Measurements from ENCODE around the gene QKI.
"Not testable (repeated sequence)": the region's sequence is repeated elsewhere in the genome, so short reads cannot be mapped to it uniquely, and the experiment has no call there.

The QKI gene

DNA sequence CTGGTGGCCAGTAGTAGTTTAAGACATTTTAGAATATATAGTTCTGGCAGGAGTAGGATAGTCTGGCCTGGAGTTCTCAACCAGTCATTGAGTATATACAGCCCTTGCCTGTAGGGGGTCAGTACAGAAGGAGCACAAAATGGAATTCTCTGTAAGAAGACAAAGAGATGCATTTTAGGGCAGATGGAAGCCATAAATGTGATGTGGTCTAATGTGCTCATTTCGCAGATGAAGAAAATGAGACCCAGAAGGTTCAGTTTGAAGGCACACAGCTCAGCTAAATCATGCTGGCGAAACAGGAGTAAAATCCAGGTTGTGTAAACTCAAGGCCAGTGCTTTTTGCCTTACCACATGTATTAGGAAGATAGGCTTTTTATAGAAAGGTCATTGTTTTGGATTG, 29.6 kb downstream of the QKI start:
- DNase-seq = no peak

DNA sequence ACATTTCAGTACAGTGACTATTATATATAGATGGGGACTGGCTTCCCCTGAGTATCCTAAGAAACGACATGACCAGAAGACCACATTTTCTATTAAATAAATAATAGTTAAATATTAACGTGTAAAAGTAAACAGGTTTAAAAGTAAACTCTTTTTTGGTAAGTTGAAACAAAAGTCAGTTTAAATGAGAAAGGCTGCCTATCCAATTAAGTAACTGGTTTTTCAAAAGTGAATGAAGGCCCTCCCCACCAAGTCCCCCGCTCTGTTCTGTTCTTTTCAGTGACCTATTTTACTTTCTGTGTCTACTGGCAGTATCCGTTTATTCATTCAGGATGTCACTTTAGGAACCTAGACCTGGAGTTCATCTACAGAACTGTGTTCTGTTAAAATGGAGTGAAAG, 32.0 kb downstream of the QKI start:
- no peak for DNase-seq

- no peak for DNase-seq
Observed at GRCh38 chr6:163449076-163449475, 34.6 kb downstream of the QKI start.

- no peak for DNase-seq
Observed at GRCh38 chr6:163454425-163454824, 39.9 kb downstream of the QKI start.

DNA sequence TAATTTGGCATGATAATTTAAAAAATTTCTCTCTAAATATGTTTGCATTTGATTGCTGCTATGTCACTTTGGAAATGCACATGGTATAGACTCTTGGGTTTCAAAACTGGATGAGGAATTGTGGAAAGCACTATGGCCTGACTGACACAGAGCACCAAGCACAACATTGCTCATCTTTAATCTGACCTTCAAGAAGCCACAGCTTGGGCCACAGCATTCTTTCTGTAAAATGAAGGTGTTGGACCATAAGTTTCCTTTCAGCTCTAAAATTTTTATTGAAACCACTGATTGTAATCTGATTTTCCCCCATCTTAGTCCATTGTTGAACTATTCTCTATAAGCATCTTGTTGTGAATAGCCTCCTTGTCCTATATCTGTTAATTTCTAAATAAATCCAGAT, 41.0 kb downstream of the QKI start:
- DNase-seq = no peak

DNA sequence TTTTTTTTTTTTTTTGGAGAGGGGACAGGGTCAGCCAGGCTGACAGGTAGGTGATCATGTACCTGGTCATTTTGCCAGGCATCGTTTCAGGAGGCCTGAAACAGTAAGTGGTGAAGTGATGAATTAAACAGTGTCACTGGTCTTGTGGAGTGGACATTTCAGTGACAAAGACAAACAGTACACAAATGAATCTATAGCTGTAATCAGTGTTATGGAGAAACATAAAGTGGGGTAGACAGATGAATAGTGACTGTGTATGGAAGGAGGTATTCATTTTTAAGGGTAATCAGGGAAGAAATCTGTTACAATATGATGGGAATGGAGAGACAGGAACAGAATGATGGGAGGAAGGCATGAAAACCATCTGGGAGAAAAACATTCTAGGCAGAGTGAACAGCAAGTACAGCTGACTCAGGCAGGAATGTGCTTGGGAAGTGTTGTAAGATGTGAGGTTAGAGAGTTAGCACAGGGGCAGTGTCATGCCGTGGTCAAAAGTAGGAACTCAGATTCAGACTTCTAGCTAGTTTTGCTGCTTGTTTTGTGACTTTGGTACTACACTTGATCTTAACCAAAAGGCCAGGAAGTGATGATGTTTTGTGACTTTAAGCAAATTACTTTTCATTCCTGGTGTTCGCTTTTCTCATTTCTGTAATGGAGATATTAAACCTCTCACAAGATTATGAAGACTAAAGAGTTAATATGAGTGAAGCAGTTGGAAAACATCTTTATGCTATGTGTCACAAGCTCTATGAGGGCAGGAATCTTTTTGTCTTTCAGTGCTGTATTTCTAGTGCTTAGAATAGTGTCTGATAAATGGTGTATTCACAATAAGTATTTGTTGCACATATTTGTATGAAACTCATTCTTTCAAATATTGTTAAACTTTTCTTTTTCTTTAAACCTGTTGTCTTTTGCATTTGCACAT, 43.4 kb downstream of the QKI start:
- DNase-seq = no peak

DNA sequence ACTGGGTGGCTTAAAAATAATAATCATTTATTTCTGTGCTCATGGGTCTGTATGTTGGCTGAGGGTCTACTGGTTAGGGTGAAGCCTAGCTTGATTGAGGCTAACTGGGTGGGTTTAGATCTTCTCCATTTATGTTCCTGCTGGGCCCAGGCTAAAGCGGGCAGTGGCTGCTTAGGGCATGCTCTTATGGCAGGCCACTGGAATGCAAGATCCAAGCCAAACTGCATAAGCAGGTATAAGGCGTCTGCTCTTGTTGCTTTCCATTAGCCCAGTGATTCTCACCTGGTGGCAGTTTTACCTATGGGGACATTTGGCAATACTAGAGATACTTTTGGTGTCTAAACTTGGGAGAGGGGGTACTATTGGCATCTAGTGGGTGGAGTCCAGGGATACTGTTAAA, 44.5 kb downstream of the QKI start:
- DNase-seq = no peak

- no peak for DNase-seq
Observed at GRCh38 chr6:163459536-163459935, 45.0 kb downstream of the QKI start.

DNA sequence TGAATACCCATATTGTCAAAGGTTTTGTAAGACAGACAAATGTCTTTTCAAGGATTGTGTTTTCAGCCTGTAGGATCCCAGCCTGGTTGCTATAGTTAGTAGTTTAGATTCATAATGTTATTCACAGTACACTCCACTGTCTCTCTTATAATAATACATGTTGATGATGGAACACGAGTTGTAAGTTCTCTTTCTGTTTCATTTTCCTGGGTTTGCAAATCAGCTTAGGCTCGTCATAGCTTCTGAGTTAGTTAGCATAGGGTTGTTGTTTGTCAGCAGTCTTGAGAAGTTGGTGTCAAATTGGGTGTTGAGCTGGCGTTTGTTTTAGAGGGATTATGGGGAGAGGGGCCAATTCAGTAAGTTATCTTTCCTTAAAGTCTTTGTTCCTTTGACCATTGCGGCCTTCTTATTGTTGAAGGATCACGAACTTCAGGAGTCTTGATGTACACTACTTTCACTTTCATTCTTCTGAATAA, 45.8 kb downstream of the QKI start:
- DNase-seq = peak; percentile 3

DNA sequence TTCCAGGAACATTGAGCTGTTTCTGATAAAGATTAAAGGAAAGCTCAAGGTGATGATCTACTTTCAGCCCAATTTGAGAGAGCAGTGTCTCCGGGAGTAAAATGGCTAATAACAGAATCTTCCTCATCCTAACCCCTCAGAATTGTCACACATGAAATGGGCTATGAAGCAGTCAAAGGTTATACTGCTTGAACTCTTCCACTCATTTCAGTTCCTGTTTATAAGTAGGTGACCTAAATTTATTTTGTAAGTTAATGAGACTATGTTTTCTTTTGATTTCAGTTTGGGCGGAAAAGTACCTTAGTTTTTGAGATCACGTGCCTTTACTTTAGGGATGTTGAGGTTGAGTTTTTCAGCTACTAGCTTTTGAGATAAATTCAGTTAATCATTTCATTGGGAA, 47.2 kb downstream of the QKI start:
- no peak for DNase-seq

DNA sequence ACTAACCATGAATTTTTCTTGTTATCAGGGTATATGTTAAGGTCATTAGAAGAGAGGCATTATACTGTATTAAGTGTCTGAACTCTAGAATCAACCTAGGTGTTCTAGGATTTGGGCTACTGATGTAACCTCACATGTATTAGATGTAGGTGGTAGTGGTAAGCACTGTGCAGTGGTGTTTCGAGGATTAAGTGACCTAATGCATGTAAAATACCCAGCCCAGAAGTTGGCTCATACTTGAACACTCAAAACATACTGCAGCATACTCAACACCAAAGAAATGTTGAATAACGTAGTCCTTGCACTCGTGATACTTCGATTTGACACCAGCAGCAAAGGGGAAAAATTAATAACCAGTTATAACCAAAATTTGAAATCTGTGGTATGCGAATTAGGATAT, 48.7 kb downstream of the QKI start:
- no peak for DNase-seq

DNA sequence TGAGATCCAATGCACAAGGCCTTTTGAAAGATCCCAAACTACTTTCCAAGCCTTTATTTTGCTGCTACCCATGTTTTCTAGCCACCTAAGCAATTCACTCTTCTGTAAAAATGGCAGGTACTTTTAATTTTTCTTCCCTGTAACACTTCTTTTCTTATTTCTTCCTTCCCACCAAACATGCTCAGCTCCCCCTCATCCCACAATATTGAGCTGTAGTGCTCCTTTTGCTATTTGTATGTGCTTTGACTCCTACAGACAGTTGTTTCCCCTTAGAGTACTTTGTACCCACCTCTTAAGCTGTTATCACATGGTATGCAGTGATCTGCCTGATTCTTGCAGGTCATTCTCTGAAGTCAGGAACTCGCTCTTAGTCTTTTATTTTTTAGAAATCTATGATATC, 49.3 kb downstream of the QKI start:
- no peak for DNase-seq

DNA sequence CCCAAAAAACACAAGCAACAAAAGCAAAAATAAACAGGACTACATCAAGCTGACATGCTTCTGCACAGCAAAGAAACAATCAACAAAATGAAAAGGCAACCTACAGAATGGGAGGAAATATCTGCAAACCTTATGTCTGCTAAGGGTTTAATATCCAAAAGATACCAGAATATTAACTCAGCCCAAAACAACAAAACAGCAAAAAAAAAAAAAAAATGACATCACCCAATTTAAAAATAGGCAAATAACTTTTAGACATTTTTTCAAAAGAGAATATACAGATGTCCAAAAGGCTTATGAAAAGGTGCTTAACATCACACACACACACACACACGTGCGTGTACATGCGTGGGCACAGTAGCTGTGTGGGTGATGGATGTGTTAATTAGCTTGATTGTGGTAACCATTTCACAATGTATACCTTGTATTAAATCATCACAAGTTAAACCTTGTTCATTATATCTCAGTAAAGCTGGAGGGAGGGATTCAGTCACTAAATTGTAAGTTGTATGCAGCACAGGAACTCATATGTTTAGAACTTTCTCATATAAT, 52.4 kb downstream of the QKI start:
- DNase-seq = no peak

- DNase-seq = no peak
Observed at GRCh38 chr6:163468738-163469137, 54.2 kb downstream of the QKI start.

DNA sequence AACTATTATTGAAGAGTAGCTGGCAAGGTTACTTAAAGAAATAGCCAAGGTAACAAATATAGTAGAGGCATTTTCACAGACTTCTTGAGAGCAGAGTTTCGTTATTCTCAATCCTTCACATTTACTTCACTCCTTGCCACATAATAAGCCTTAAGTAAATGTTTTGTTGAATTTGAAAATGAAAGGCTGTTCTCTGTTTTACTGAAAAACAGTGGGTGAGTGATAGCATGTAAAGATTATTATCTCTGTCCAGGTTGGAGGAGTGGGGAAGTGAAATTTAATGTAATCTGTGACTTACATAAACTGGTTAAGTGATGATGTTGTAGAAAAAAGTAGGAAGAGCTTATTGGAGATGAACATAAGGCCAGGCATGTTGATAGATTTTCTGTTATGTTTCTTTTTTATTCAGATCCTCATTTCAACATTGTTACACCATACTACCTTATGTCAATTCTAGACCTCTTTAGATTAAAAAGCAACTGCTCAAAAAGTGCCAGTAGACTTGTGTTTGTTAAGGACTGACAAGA, 55.0 kb downstream of the QKI start:
- DNase-seq = no peak

GRCh38 chr6:163470611-163471010, 56.1 kb downstream of the QKI start:
- DNase-seq = no peak

DNA sequence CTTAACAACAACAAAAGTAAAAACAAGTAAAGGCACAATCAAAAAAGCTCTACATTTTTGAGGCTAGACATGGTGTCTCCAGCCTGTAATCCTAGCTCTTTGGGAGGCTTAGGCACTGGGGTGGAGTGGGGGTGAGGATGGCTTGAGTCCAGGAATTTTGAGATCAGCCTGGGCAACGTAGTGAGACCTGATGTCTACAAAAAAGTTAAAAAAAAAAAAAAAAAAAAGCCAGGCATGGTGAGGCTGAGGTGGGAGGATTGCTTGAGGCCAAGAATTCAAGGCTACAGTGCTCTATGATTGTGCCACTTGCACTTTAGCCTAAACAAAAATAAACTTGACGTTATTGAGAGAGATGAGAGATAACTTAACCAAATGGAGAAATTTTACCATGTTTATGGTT, 60.1 kb downstream of the QKI start:
- no peak for DNase-seq

GRCh38 chr6:163476946-163477345, 62.4 kb downstream of the QKI start:
- not testable (repeated sequence) for DNase-seq

GRCh38 chr6:163483107-163483506, 68.6 kb downstream of the QKI start:
- DNase-seq = no peak

- DNase-seq = no peak
Observed at GRCh38 chr6:163485388-163485851, 70.9 kb downstream of the QKI start.

GRCh38 chr6:163486821-163487220, 72.3 kb downstream of the QKI start:
- DNase-seq = no peak

- no peak for DNase-seq
Observed at GRCh38 chr6:163487606-163488005, 73.1 kb downstream of the QKI start.

- DNase-seq = no peak
Observed at GRCh38 chr6:163489584-163489983, 75.1 kb downstream of the QKI start.

Data from activated T-cell treated with anti-CD3 and anti-CD28 coated beads for 4 hours (primary cell).